Tibial artery (tissue), 4 donors: Measurements from ENCODE around the gene HYOU1.
"Not testable (repeated sequence)": the region's sequence is repeated elsewhere in the genome, so short reads cannot be mapped to it uniquely, and the experiment has no call there.

ENCODE experiments used
- DNase-seq, 2 donors: peaks; one replicate each; pipeline ENCODE4 v3.0.0-alpha.2; 2019
- H3K27ac ChIP-seq, 2 donors: fragments of 200-600 bp; sonication (generic) in 1 of 2; 1 replicate in 1 of 2; 2 replicates in 1 of 2; pipeline ENCODE4 v1.5.1; 2018 to 2019; ENCODE audit warnings: mild to moderate bottlenecking in 1 of 2
- H3K27me3 ChIP-seq, 2 donors: fragments of 200-600 bp; sonication (generic) in 1 of 2; one replicate each; pipeline versions ENCODE4 v1.5.1 to v1.6.0; 2016 to 2019
- H3K36me3 ChIP-seq, 3 donors: fragments of 200-600 bp; sonication (generic) in 2 of 3; one replicate each; pipeline ENCODE4 v1.5.1; 2016 to 2019; ENCODE audit warnings: mild to moderate bottlenecking in 2 of 3
- H3K4me1 ChIP-seq, 4 donors: fragments of 200-600 bp; sonication (generic) in 2 of 4; 1 replicate in 3 of 4; 2 replicates in 1 of 4; pipeline ENCODE4 v1.5.1; 2016 to 2019
- H3K4me3 ChIP-seq, 2 donors: fragments of 200-600 bp; sonication (generic) in 1 of 2; 1 replicate in 1 of 2; 2 replicates in 1 of 2; pipeline ENCODE4 v1.5.1; 2018 to 2019; ENCODE audit warnings: mild to moderate bottlenecking in 2 of 2
- H3K9me3 ChIP-seq, 3 donors: fragments of 200-600 bp; sonication (generic) in 1 of 3; one replicate each; pipeline ENCODE4 v1.5.1; 2016 to 2019
- CTCF ChIP-seq, 2 experiments: fragments of 200-600 bp in 1 of 2; fragments of 450-650 bp in 1 of 2; IDR thresholded peaks; one replicate each; pipeline ENCODE4 v1.5.1; 2017 to 2019; ENCODE audit warnings: antibody characterized with exemption in 2 of 2, mild to moderate bottlenecking in 1 of 2, moderate library complexity in 1 of 2
- intact Hi-C: fragments of 100-400 bp; cut with DNase I; formaldehyde crosslinking; loops from one replicate; pipeline ENCODE4 v1.15.0; 2023; ENCODE audit warnings: low total_unique reads

HYOU1 gene

GRCh38 chr11:119046489-119046888 is 10.5 kb downstream of the HYOU1 start:
- peaks cover 59 to 70% (median 64%) of the 10 kb centered on the region in 3 donors for H3K36me3 ChIP-seq
- no peak for DNase-seq
- no peaks in the 10 kb centered on the region for H3K27me3 ChIP-seq
- no peak overlapping the region for H3K27ac ChIP-seq
- intact Hi-C loops, result loop anchor here (5.0 kb wide), 1 partner anchor 374 kb away; no protein-coding TSS in a partner anchor
- H3K4me1 ChIP-seq, result no peaks in the 10 kb centered on the region
- TF ChIP-seq CTCF (IDR thresholded peaks at IDR 0.05), result no peak
- H3K9me3 ChIP-seq, result no peaks in the 10 kb centered on the region
- no peak overlapping the region for H3K4me3 ChIP-seq

- Histone ChIP-seq H3K36me3 (peaks cover 41 to 52% (median 48%) of the 10 kb centered on the region in 3 donors), H3K9me3 (no peaks in the 10 kb centered on the region), H3K27ac (no peak overlapping the region), H3K4me3 (no peak overlapping the region), H3K4me1 (no peaks in the 10 kb centered on the region), H3K27me3 (no peaks in the 10 kb centered on the region)
- intact Hi-C loops, result loop anchor here (2.0 to 5.0 kb wide), 2 partner anchors 40 to 372 kb away; no protein-coding TSS in a partner anchor
- TF ChIP-seq CTCF (IDR thresholded peaks at IDR 0.05), result no peak
- no peak for DNase-seq
Observed at GRCh38 chr11:119044708-119045107, 12.3 kb downstream of the HYOU1 start.

GRCh38 chr11:119042927-119043326 is 14.1 kb downstream of the HYOU1 start:
- Histone ChIP-seq H3K9me3 (no peaks in the 10 kb centered on the region), H3K4me3 (no peak overlapping the region), H3K4me1 (no peaks in the 10 kb centered on the region), H3K36me3 (peaks cover 23 to 34% (median 30%) of the 10 kb centered on the region in 3 donors), H3K27me3 (no peaks in the 10 kb centered on the region), H3K27ac (no peak overlapping the region)
- intact Hi-C loops, result no loop called here
- no peak for DNase-seq
- no peak for TF ChIP-seq CTCF (IDR thresholded peaks at IDR 0.05)

GRCh38 chr11:119041821-119042514 is 15.0 kb downstream of the HYOU1 start:
- no peak overlapping the region for H3K27ac ChIP-seq
- DNase-seq, result no peak
- H3K9me3 ChIP-seq, result no peaks in the 10 kb centered on the region
- H3K4me1 ChIP-seq, result no peaks in the 10 kb centered on the region
- intact Hi-C loops, result no loop called here
- no peaks in the 10 kb centered on the region for H3K27me3 ChIP-seq
- H3K36me3 ChIP-seq, result peaks cover 14 to 25% (median 21%) of the 10 kb centered on the region in 3 donors
- no peak overlapping the region for H3K4me3 ChIP-seq
- no peak for TF ChIP-seq CTCF (IDR thresholded peaks at IDR 0.05)

- H3K27me3 ChIP-seq, intact Hi-C loops, H3K27ac ChIP-seq: not testable (repeated sequence)
Observed at GRCh38 chr11:119039471-119039870, 17.5 kb downstream of the HYOU1 start.

GRCh38 chr11:119038884-119039283 is 18.1 kb downstream of the HYOU1 start:
- DNase-seq, result no peak
- Histone ChIP-seq H3K9me3 (no peaks in the 10 kb centered on the region), H3K36me3 (no peaks in the 10 kb centered on the region), H3K27me3 (no peaks in the 10 kb centered on the region), H3K4me3 (no peak overlapping the region), H3K27ac (no peak overlapping the region), H3K4me1 (no peaks in the 10 kb centered on the region)
- TF ChIP-seq CTCF (IDR thresholded peaks at IDR 0.05), result no peak
- intact Hi-C loops, result no loop called here

More at GRCh38 chr11:119039471-119039870, 17.5 kb downstream of the HYOU1 start:
- not testable (repeated sequence) for DNase-seq, H3K9me3 ChIP-seq, H3K36me3 ChIP-seq, H3K4me3 ChIP-seq, H3K4me1 ChIP-seq
